Neural progenitor cell (in vitro differentiated cells): ENCODE results near the gene DKK2. TPM values are rescaled to one million over a fixed set of nuclear protein-coding genes. Genes with fewer than 3 reads are reported as not detected.

Source experiments
- DNase-seq: peaks from one replicate; pipeline ENCODE4 v3.0.0-alpha.2; 2016; ENCODE audit warnings: low spot score
- H2AFZ ChIP-seq: fragments of 200-600 bp; sonication (generic); replicated peaks from 2 replicates; pipeline ENCODE4 v1.6.1; 2016; ENCODE audit warnings: antibody characterized with exemption
- H3F3A ChIP-seq: fragments of 200-600 bp; sonication (generic); 2 replicates; pipeline ENCODE4 v1.6.1; 2016; ENCODE audit warnings: antibody characterized with exemption, low read depth
- H3K27ac ChIP-seq: fragments of 200-600 bp; sonication (generic); 2 replicates; pipeline ENCODE4 v1.5.1; 2016; ENCODE audit warnings: mild to moderate bottlenecking
- H3K27me3 ChIP-seq: fragments of 200-600 bp; sonication (generic); 2 replicates; pipeline ENCODE4 v1.6.1; 2016; ENCODE audit warnings: mild to moderate bottlenecking, moderate library complexity
- H3K36me3 ChIP-seq: fragments of 200-600 bp; sonication (generic); 2 replicates; pipeline ENCODE4 v1.5.1; 2016
- H3K4me1 ChIP-seq: fragments of 200-600 bp; sonication (generic); 2 replicates; pipeline ENCODE4 v1.6.1; 2016; ENCODE audit warnings: mixed run types
- H3K4me2 ChIP-seq: fragments of 200-600 bp; sonication (generic); 2 replicates; pipeline ENCODE4 v1.6.1; 2016
- H3K4me3 ChIP-seq: fragments of 200-600 bp; sonication (generic); 2 replicates; pipeline ENCODE4 v1.5.1; 2016
- H3K79me2 ChIP-seq: fragments of 200-600 bp; sonication (generic); 2 replicates; pipeline ENCODE4 v1.6.1; 2016; ENCODE audit warnings: low read depth
- H3K9ac ChIP-seq: fragments of 200-600 bp; sonication (generic); 2 replicates; pipeline ENCODE4 v1.6.1; 2016
- H3K9me3 ChIP-seq: fragments of 200-600 bp; sonication (generic); 2 replicates; pipeline ENCODE4 v1.5.1; 2016; ENCODE audit warnings: low read depth
- H4K20me1 ChIP-seq: fragments of 200-600 bp; sonication (generic); 2 replicates; pipeline ENCODE4 v1.6.1; 2016; ENCODE audit warnings: low read depth
- H3K27ac Mint-ChIP-seq: 3 replicates; pipeline ENCODE4 v1.8.0; 2021; ENCODE audit warnings: mixed read lengths
- H3K27me3 Mint-ChIP-seq: 2 replicates; pipeline ENCODE4 v1.8.0; 2022; ENCODE audit warnings: low read depth, mild to moderate bottlenecking, inconsistent platforms, moderate library complexity, mixed read lengths; ENCODE audit not compliant: insufficient read depth
- H3K36me3 Mint-ChIP-seq: 3 replicates; pipeline ENCODE4 v1.8.0; 2021; ENCODE audit warnings: mixed read lengths
- H3K4me1 Mint-ChIP-seq: 3 replicates; pipeline ENCODE4 v1.8.0; 2021; ENCODE audit warnings: mixed read lengths
- H3K4me3 Mint-ChIP-seq: 3 replicates; pipeline ENCODE4 v1.8.0; 2021; ENCODE audit warnings: mild to moderate bottlenecking, moderate library complexity, mixed read lengths
- H3K9me3 Mint-ChIP-seq: 3 replicates; pipeline ENCODE4 v1.8.0; 2020; ENCODE audit warnings: mixed read lengths
- EZH2 ChIP-seq: fragments of 200-600 bp; sonication (generic); IDR thresholded peaks from 2 replicates; pipeline ENCODE4 v1.6.1; 2017; ENCODE audit warnings: antibody characterized with exemption, mild to moderate bottlenecking, moderate library complexity
- EZH2phosphoT487 ChIP-seq: fragments of 200-600 bp; sonication (generic); IDR thresholded peaks from 2 replicates; pipeline ENCODE4 v1.6.1; 2017; ENCODE audit warnings: antibody characterized with exemption
- total RNA-seq: library from RNA; depleted of rRNA; stranded (reverse); fragments of >200 nt; gene quantifications from 2 replicates; pipeline ENCODE4 v1.2.3, GENCODE V29; 2015; ENCODE audit warnings: low replicate concordance
- TF ChIP-seq, protein P1 (sequence below): fragments of 200-600 bp; sonication (generic); IDR thresholded peaks from 2 replicates; pipeline ENCODE4 v1.5.1; 2017; ENCODE audit warnings: antibody characterized with exemption, mild to moderate bottlenecking

DKK2 gene
- total RNA-seq, 1 donor from 2014 or later: not detected

GRCh38 chr4:107034091-107034995 is 1.8 kb downstream of the DKK2 start:
- no peak overlapping the region for H3K27ac ChIP-seq
- peak; percentile 84 for DNase-seq
- peak overlapping the region; percentile 51 for H3K4me3 ChIP-seq
- H3F3A ChIP-seq: peaks cover 6% of the 10 kb centered on the region
- H3K4me3 Mint-ChIP-seq: peak overlapping the region; percentile 94
- peak overlapping the region; percentile 77 for H2AFZ ChIP-seq
- H4K20me1 ChIP-seq: peaks cover 10% of the 10 kb centered on the region
- peak overlapping the region; percentile 95 for H3K4me2 ChIP-seq
- no peaks in the 10 kb centered on the region for H3K9me3 ChIP-seq
- no peaks in the 10 kb centered on the region for H3K36me3 Mint-ChIP-seq
- H3K27ac Mint-ChIP-seq: no peak overlapping the region
- H3K79me2 ChIP-seq: no peaks in the 10 kb centered on the region
- H3K36me3 ChIP-seq: no peaks in the 10 kb centered on the region
- TF ChIP-seq, protein P1, sequence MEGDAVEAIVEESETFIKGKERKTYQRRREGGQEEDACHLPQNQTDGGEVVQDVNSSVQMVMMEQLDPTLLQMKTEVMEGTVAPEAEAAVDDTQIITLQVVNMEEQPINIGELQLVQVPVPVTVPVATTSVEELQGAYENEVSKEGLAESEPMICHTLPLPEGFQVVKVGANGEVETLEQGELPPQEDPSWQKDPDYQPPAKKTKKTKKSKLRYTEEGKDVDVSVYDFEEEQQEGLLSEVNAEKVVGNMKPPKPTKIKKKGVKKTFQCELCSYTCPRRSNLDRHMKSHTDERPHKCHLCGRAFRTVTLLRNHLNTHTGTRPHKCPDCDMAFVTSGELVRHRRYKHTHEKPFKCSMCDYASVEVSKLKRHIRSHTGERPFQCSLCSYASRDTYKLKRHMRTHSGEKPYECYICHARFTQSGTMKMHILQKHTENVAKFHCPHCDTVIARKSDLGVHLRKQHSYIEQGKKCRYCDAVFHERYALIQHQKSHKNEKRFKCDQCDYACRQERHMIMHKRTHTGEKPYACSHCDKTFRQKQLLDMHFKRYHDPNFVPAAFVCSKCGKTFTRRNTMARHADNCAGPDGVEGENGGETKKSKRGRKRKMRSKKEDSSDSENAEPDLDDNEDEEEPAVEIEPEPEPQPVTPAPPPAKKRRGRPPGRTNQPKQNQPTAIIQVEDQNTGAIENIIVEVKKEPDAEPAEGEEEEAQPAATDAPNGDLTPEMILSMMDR: peak; percentile 65
- TF ChIP-seq EZH2phosphoT487 (peak; percentile 33), EZH2 (peak; percentile 57)
- H3K4me1 Mint-ChIP-seq: peaks cover 22% of the 10 kb centered on the region
- peaks cover 74% of the 10 kb centered on the region for H3K27me3 ChIP-seq
- H3K4me1 ChIP-seq: peaks cover 3% of the 10 kb centered on the region
- H3K9ac ChIP-seq: no peak overlapping the region
- H3K9me3 Mint-ChIP-seq: no peaks in the 10 kb centered on the region
- H3K27me3 Mint-ChIP-seq: peaks cover 28% of the 10 kb centered on the region

DNA sequence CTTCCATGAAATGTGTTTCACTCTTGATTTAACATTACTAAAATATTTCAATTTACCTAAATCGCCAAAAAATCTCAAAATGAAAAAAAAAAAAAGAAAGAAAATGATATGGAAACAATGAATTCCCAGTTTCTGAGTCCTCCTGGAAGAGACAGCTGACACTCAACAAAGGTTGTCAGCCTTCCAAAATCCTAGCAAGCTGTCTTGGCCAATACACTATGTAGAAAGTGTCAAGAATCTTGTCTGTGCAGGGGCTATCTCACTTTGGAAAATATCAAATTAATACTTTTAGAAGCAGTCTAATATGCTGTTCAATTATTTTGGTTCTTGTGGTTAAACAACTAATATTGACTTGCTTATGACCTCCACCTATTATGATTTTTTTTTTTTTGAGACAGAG is 8.7 kb downstream of the DKK2 start:
- H3K36me3 Mint-ChIP-seq: no peaks in the 10 kb centered on the region
- H3K4me3 Mint-ChIP-seq: no peak overlapping the region
- Histone ChIP-seq H4K20me1 (no peaks in the 10 kb centered on the region), H2AFZ (no peak overlapping the region), H3K4me2 (no peak overlapping the region), H3K27ac (no peak overlapping the region), H3K4me1 (peaks cover 12% of the 10 kb centered on the region), H3K9ac (no peak overlapping the region), H3K36me3 (no peaks in the 10 kb centered on the region), H3K79me2 (no peaks in the 10 kb centered on the region), H3K4me3 (no peak overlapping the region), H3K9me3 (no peaks in the 10 kb centered on the region), H3K27me3 (peaks cover 4% of the 10 kb centered on the region), H3F3A (no peaks in the 10 kb centered on the region)
- no peak overlapping the region for H3K27ac Mint-ChIP-seq
- no peaks in the 10 kb centered on the region for H3K9me3 Mint-ChIP-seq
- H3K4me1 Mint-ChIP-seq: no peaks in the 10 kb centered on the region
- no peak for DNase-seq
- no peaks in the 10 kb centered on the region for H3K27me3 Mint-ChIP-seq
- TF ChIP-seq EZH2: no peak
- no peak for TF ChIP-seq EZH2phosphoT487
- TF ChIP-seq, protein P1: no peak

GRCh38 chr4:107018344-107018735 is 17.8 kb downstream of the DKK2 start:
- Mint-ChIP-seq H3K4me1 (no peaks in the 10 kb centered on the region), H3K27me3 (no peaks in the 10 kb centered on the region), H3K4me3 (no peak overlapping the region), H3K36me3 (no peaks in the 10 kb centered on the region), H3K9me3 (no peaks in the 10 kb centered on the region), H3K27ac (no peak overlapping the region)
- no peaks in the 10 kb centered on the region for H3K27me3 ChIP-seq
- H3K9me3 ChIP-seq: no peaks in the 10 kb centered on the region
- H3K79me2 ChIP-seq: no peaks in the 10 kb centered on the region
- H3K4me2 ChIP-seq: no peak overlapping the region
- no peak overlapping the region for H3K4me3 ChIP-seq
- H3K4me1 ChIP-seq: no peaks in the 10 kb centered on the region
- no peaks in the 10 kb centered on the region for H3F3A ChIP-seq
- no peak overlapping the region for H3K9ac ChIP-seq
- H4K20me1 ChIP-seq: no peaks in the 10 kb centered on the region
- TF ChIP-seq EZH2phosphoT487: no peak
- TF ChIP-seq, protein P1: no peak
- TF ChIP-seq EZH2: no peak
- H3K36me3 ChIP-seq: no peaks in the 10 kb centered on the region
- no peak overlapping the region for H3K27ac ChIP-seq
- H2AFZ ChIP-seq: no peak overlapping the region
- no peak for DNase-seq
